GM19468 (cell line): ENCODE data around the gene THEM4.

Experiments
- ATAC-seq: cut with Tn5 transposase; IDR thresholded peaks from one replicate; pipeline ENCODE4 v1.9.1; 2021; ENCODE audit warnings: mild to moderate bottlenecking, moderate library complexity, moderate number of reproducible peaks; ENCODE audit not compliant: unreplicated experiment; ENCODE audit errors: extremely low read depth

THEM4 gene

GRCh38 chr1:151840421-151840820 lies 68.9 kb downstream of the THEM4 start:
- ATAC-seq = no peak

GRCh38 chr1:151839457-151840403 lies 69.6 kb downstream of the THEM4 start, which contains the start of gene C2CD4D:
TSS of gene C2CD4D (minus strand) at chr1:151839820. CDS start at chr1:151838989, 831 bp downstream.
- ATAC-seq = no peak

- no peak for ATAC-seq
These were observed 70.3 kb downstream of the THEM4 start for GRCh38 chr1:151839082-151839412.

- ATAC-seq = no peak
These were observed 70.9 kb downstream of the THEM4 start for GRCh38 chr1:151838222-151839081.

- no peak for ATAC-seq
These were observed 71.5 kb downstream of the THEM4 start for GRCh38 chr1:151837884-151838221.

GRCh38 chr1:151837197-151837596 lies 72.1 kb downstream of the THEM4 start:
- no peak for ATAC-seq

- ATAC-seq = no peak
These were observed 73.7 kb downstream of the THEM4 start for GRCh38 chr1:151835596-151835995.

- no peak for ATAC-seq
These were observed 75.1 kb downstream of the THEM4 start for GRCh38 chr1:151834239-151834638.

GRCh38 chr1:151833172-151833900 lies 76.0 kb downstream of the THEM4 start:
- ATAC-seq = no peak

GRCh38 chr1:151832318-151832980 lies 76.9 kb downstream of the THEM4 start:
- ATAC-seq = no peak

GRCh38 chr1:151831605-151832004 lies 77.7 kb downstream of the THEM4 start, which contains the start of gene RORC:
TSS of gene RORC (minus strand) at chr1:151831802. CDS start at chr1:151831764, 38 bp downstream.
- no peak for ATAC-seq

GRCh38 chr1:151831256-151831591 lies 78.1 kb downstream of the THEM4 start:
- no peak for ATAC-seq

GRCh38 chr1:151830055-151830454 lies 79.3 kb downstream of the THEM4 start:
- ATAC-seq = no peak

GRCh38 chr1:151829352-151830046 lies 79.8 kb downstream of the THEM4 start:
- no peak for ATAC-seq

- ATAC-seq = no peak
These were observed 80.4 kb downstream of the THEM4 start for GRCh38 chr1:151828921-151829320.

GRCh38 chr1:151827853-151828252 lies 81.5 kb downstream of the THEM4 start:
- no peak for ATAC-seq

GRCh38 chr1:151825751-151826660 lies 83.3 kb downstream of the THEM4 start:
- no peak for ATAC-seq

GRCh38 chr1:151825204-151825603 lies 84.1 kb downstream of the THEM4 start:
- no peak for ATAC-seq
